ENCODE results near the gene EPHA6.

- TF ChIP-seq, protein P1, sequence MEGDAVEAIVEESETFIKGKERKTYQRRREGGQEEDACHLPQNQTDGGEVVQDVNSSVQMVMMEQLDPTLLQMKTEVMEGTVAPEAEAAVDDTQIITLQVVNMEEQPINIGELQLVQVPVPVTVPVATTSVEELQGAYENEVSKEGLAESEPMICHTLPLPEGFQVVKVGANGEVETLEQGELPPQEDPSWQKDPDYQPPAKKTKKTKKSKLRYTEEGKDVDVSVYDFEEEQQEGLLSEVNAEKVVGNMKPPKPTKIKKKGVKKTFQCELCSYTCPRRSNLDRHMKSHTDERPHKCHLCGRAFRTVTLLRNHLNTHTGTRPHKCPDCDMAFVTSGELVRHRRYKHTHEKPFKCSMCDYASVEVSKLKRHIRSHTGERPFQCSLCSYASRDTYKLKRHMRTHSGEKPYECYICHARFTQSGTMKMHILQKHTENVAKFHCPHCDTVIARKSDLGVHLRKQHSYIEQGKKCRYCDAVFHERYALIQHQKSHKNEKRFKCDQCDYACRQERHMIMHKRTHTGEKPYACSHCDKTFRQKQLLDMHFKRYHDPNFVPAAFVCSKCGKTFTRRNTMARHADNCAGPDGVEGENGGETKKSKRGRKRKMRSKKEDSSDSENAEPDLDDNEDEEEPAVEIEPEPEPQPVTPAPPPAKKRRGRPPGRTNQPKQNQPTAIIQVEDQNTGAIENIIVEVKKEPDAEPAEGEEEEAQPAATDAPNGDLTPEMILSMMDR (IDR thresholded peaks at IDR 0.05), result no peak
- TF ChIP-seq POLR2A (IDR thresholded peaks at IDR 0.05), result no peak
Measured at GRCh38 chr3:97389936-97390335, 575.5 kb downstream of the EPHA6 start.
